Brain microvascular endothelial cell (primary cell): Measurements from ENCODE around the gene EYS.

Source experiments
- DNase-seq: peaks from one replicate; pipeline ENCODE4 v3.0.0-alpha.2; 2020
- H3K27ac ChIP-seq: fragments of 250-450 bp; sonication (Bioruptor Pico); 2 replicates; pipeline ENCODE4 v1.5.1; 2020; ENCODE audit warnings: mild to moderate bottlenecking, moderate library complexity
- H3K27me3 ChIP-seq: fragments of 250-450 bp; sonication (Bioruptor Pico); replicated peaks from 2 replicates; pipeline ENCODE4 v1.5.1; 2020; ENCODE audit warnings: mild to moderate bottlenecking
- H3K36me3 ChIP-seq: fragments of 250-450 bp; sonication (Bioruptor Pico); replicated peaks from 2 replicates; pipeline ENCODE4 v1.5.1; 2020; ENCODE audit warnings: mild to moderate bottlenecking
- H3K4me3 ChIP-seq: 2 replicates; pipeline ENCODE4 v1.5.1; 2011; ENCODE audit warnings: low read depth, mild to moderate bottlenecking, control low read depth, low read length, moderate library complexity
- CTCF ChIP-seq: IDR thresholded peaks from 2 replicates; pipeline ENCODE4 v1.5.1; 2011; ENCODE audit warnings: low read depth, mild to moderate bottlenecking, moderate library complexity, low read length, control low read depth, inconsistent platforms; ENCODE audit errors: missing control alignments
- in situ Hi-C: cut with HindIII; loops from 2 replicates; pipeline ENCODE4 v1.10.0; 2017; ENCODE audit warnings: low sequenced_read_pairs, low pct_ligation_motif_present

Gene EYS

GRCh38 chr6:64713175-64713574, 993.9 kb downstream of the EYS start:
- Histone ChIP-seq H3K27me3 (no peaks in the 10 kb centered on the region), H3K4me3 (no peak overlapping the region), H3K27ac (no peak overlapping the region), H3K36me3 (no peaks in the 10 kb centered on the region)
- in situ Hi-C loops, result no loop called here
- no peak for TF ChIP-seq CTCF
- DNase-seq, result no peak

- in situ Hi-C loops, result no loop called here
- no peak overlapping the region for H3K27ac ChIP-seq
Observed at GRCh38 chr6:64712606-64713005, 994.4 kb downstream of the EYS start.

GRCh38 chr6:64703922-64704321, 1003.1 kb downstream of the EYS start:
- in situ Hi-C loops, result no loop called here
- no peak overlapping the region for H3K27ac ChIP-seq
- H3K4me3 ChIP-seq, result no peak overlapping the region
- H3K36me3 ChIP-seq, result no peaks in the 10 kb centered on the region
- no peak for DNase-seq
- TF ChIP-seq CTCF, result no peak
- no peaks in the 10 kb centered on the region for H3K27me3 ChIP-seq

More at GRCh38 chr6:64712606-64713005, 994.4 kb downstream of the EYS start:
- H3K4me3 ChIP-seq, result no peak overlapping the region
- no peaks in the 10 kb centered on the region for H3K36me3 ChIP-seq
- no peaks in the 10 kb centered on the region for H3K27me3 ChIP-seq
- no peak for TF ChIP-seq CTCF
- DNase-seq, result no peak

GRCh38 chr6:64696053-64696452, 1011.0 kb downstream of the EYS start:
- no peak for DNase-seq
- H3K36me3 ChIP-seq, result no peaks in the 10 kb centered on the region
- in situ Hi-C loops, result no loop called here

GRCh38 chr6:64694356-64694755, 1012.7 kb downstream of the EYS start:
- in situ Hi-C loops, result no loop called here
- H3K4me3 ChIP-seq, result no peak overlapping the region
- H3K27me3 ChIP-seq, result no peaks in the 10 kb centered on the region
- H3K27ac ChIP-seq, result no peak overlapping the region
- no peak for DNase-seq
- H3K36me3 ChIP-seq, result no peaks in the 10 kb centered on the region
- no peak for TF ChIP-seq CTCF

More at GRCh38 chr6:64696053-64696452, 1011.0 kb downstream of the EYS start:
- H3K4me3 ChIP-seq, result no peak overlapping the region
- H3K27me3 ChIP-seq, result no peaks in the 10 kb centered on the region
- no peak overlapping the region for H3K27ac ChIP-seq
- no peak for TF ChIP-seq CTCF

GRCh38 chr6:64691064-64691463, 1016.0 kb downstream of the EYS start:
- TF ChIP-seq CTCF, result no peak
- in situ Hi-C loops, result no loop called here
- no peak for DNase-seq

More at GRCh38 chr6:64691064-64691463, 1016.0 kb downstream of the EYS start:
- Histone ChIP-seq H3K4me3 (no peak overlapping the region), H3K27ac (no peak overlapping the region), H3K36me3 (no peaks in the 10 kb centered on the region), H3K27me3 (no peaks in the 10 kb centered on the region)
